PC-3 (cell line): Measurements from ENCODE around the gene TPGS1. TPM values are rescaled to one million over a fixed set of nuclear protein-coding genes. Genes with fewer than 3 reads are reported as not detected.

ENCODE experiments used
- ATAC-seq: fragments of 200-7000 bp; cut with Tn5 transposase; 2 replicates; pipeline ENCODE4 v1.9.1; 2020; ENCODE audit warnings: mild to moderate bottlenecking, moderate library complexity
- BruUV-seq: library from RNA; stranded (reverse); fragments of 400-500 nt; replicated peaks from 2 replicates; lab custom pipeline; 2021; lab: Mats Ljungman, UMichigan
- CTCF ChIA-PET: fragments of 300-600 bp; sonication (Branson Sonifier 250); formaldehyde crosslinking; loops from one replicate; lab custom pipeline; 2022; ENCODE audit warnings: antibody characterized with exemption; lab: Charles Lee
- POLR2A ChIA-PET: fragments of 300-600 bp; sonication (Branson Sonifier 250); formaldehyde crosslinking; loops from one replicate; lab custom pipeline; 2022; ENCODE audit warnings: antibody characterized with exemption; ENCODE audit not compliant: unreplicated experiment; lab: Charles Lee
- DNase-seq: peaks from one replicate; pipeline ENCODE4 v3.0.0-alpha.2; 2015
- H2AFZ ChIP-seq: fragments of 300-600 bp; sonication (generic); 2 replicates; pipeline ENCODE4 v1.6.0; 2016; ENCODE audit warnings: antibody characterized with exemption, low read length
- H3F3A ChIP-seq: fragments of 300-600 bp; sonication (generic); one replicate; pipeline ENCODE4 v1.6.0; 2017; ENCODE audit warnings: antibody characterized with exemption, low read length, control low read depth, mild to moderate bottlenecking; ENCODE audit not compliant: unreplicated experiment
- H3K27ac ChIP-seq: fragments of 300-600 bp; sonication (generic); 2 replicates; pipeline ENCODE4 v1.5.1; 2016; ENCODE audit warnings: mild to moderate bottlenecking, low read length
- H3K27me3 ChIP-seq: fragments of 300-600 bp; sonication (generic); 2 replicates; pipeline ENCODE4 v1.6.1; 2016; ENCODE audit warnings: low read length, mixed read lengths
- H3K36me3 ChIP-seq: fragments of 300-600 bp; sonication (generic); 2 replicates; pipeline ENCODE4 v1.6.1; 2016; ENCODE audit warnings: low read depth, mixed run types, low read length, mixed read lengths
- H3K4me1 ChIP-seq: fragments of 300-600 bp; sonication (generic); 2 replicates; pipeline ENCODE4 v1.5.1; 2016; ENCODE audit warnings: low read length; ENCODE audit not compliant: insufficient read depth
- H3K4me2 ChIP-seq: fragments of 300-600 bp; sonication (generic); 2 replicates; pipeline ENCODE4 v1.6.0; 2016; ENCODE audit warnings: low read length
- H3K4me3 ChIP-seq: fragments of 300-600 bp; sonication (generic); 2 replicates; pipeline ENCODE4 v1.5.1; 2016; ENCODE audit warnings: mild to moderate bottlenecking, low read length, mixed read lengths
- H3K79me2 ChIP-seq: fragments of 300-600 bp; sonication (generic); 2 replicates; pipeline ENCODE4 v1.6.1; 2017; ENCODE audit warnings: low read length, mixed read lengths
- H3K9ac ChIP-seq: fragments of 300-600 bp; sonication (generic); 2 replicates; pipeline ENCODE4 v1.6.0; 2016; ENCODE audit warnings: mild to moderate bottlenecking, low read length
- H3K9me2 ChIP-seq: fragments of 300-600 bp; sonication (generic); replicated peaks from 2 replicates; pipeline ENCODE4 v1.6.1; 2016; ENCODE audit warnings: mixed run types, low read length, mixed read lengths
- H3K9me3 ChIP-seq: fragments of 300-600 bp; sonication (generic); 2 replicates; pipeline ENCODE4 v1.6.1; 2016; ENCODE audit warnings: low read length, mixed read lengths
- H4K20me1 ChIP-seq: fragments of 300-600 bp; sonication (generic); 2 replicates; pipeline ENCODE4 v1.6.1; 2016; ENCODE audit warnings: low read length, mixed read lengths
- EZH2 ChIP-seq: fragments of 300-600 bp; sonication (generic); IDR thresholded peaks from one replicate; pipeline ENCODE4 v1.6.1; 2017; ENCODE audit warnings: antibody characterized with exemption, mild to moderate bottlenecking, low read length; ENCODE audit not compliant: unreplicated experiment
- EZH2phosphoT487 ChIP-seq: fragments of 300-600 bp; sonication (generic); IDR thresholded peaks from 2 replicates; pipeline ENCODE4 v1.6.1; 2018; ENCODE audit warnings: mild to moderate bottlenecking, antibody characterized with exemption, low read length, borderline replicate concordance
- intact Hi-C: fragments of 100-400 bp; cut with micrococcal nuclease; formaldehyde crosslinking; loops from 2 replicates; pipeline ENCODE4 v1.9.0; 2023
- total RNA-seq: library from RNA; depleted of rRNA; stranded (reverse); fragments of >200 nt; gene quantifications from 2 replicates; pipeline ENCODE4 v1.2.3, GENCODE V29; 2014
- TF ChIP-seq, protein P1 (sequence below): fragments of 300-600 bp; sonication (generic); conservative IDR thresholded peaks from 2 replicates; pipeline ENCODE4 v1.5.1; 2017; ENCODE audit warnings: antibody characterized with exemption, low read depth, mild to moderate bottlenecking, low read length

TPGS1 gene
- total RNA-seq, 1 experiment from 2014 or later: 28.5 TPM

DNA sequence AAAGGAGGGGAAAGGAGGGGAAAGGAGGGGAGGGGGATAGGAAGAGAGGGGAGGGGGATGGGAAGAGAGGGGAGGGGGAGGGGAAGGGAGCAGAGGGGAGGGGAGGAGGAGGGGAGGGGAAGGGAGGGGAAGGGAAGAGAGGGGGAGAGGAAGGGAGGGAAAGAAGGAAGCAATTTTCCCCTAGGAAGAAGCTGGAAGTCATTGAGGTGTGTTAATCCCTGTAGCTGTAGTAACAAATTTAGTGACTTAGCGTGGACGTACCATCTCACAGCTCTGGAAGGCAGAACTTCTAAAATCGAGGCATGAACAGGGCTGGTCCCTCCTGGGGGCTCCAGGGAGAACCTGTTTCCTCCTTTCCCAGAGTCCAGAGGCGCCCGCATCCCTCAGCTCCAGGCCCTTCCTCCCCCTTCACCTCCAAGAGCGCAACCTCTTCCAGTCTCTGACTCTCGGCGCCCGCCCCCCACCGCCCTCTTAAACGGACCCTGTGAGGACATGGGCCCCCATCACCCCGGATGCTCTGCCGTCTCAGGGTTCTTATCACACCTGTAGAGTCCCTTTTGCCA, 18.6 kb downstream of the TPGS1 start:
- H4K20me1 ChIP-seq: no peaks in the 10 kb centered on the region
- no peak overlapping the region for H3K27ac ChIP-seq
- no peaks in the 10 kb centered on the region for H3K9me3 ChIP-seq
- H3K9ac ChIP-seq: no peak overlapping the region
- no peak for DNase-seq
- POLR2A ChIA-PET: no interaction called here
- no peak overlapping the region for H3K4me3 ChIP-seq
- H3K79me2 ChIP-seq: no peaks in the 10 kb centered on the region
- no peaks in the 10 kb centered on the region for H3K4me1 ChIP-seq
- no peaks in the 10 kb centered on the region for H3K9me2 ChIP-seq
- no TSS peak for BruUV-seq
- no peak for ATAC-seq
- H3F3A ChIP-seq: no peaks in the 10 kb centered on the region
- H3K36me3 ChIP-seq: no peaks in the 10 kb centered on the region
- no peak overlapping the region for H2AFZ ChIP-seq
- TF ChIP-seq EZH2 (no peak), EZH2phosphoT487 (no peak)
- TF ChIP-seq, protein P1, sequence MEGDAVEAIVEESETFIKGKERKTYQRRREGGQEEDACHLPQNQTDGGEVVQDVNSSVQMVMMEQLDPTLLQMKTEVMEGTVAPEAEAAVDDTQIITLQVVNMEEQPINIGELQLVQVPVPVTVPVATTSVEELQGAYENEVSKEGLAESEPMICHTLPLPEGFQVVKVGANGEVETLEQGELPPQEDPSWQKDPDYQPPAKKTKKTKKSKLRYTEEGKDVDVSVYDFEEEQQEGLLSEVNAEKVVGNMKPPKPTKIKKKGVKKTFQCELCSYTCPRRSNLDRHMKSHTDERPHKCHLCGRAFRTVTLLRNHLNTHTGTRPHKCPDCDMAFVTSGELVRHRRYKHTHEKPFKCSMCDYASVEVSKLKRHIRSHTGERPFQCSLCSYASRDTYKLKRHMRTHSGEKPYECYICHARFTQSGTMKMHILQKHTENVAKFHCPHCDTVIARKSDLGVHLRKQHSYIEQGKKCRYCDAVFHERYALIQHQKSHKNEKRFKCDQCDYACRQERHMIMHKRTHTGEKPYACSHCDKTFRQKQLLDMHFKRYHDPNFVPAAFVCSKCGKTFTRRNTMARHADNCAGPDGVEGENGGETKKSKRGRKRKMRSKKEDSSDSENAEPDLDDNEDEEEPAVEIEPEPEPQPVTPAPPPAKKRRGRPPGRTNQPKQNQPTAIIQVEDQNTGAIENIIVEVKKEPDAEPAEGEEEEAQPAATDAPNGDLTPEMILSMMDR: no peak
- H3K27me3 ChIP-seq: no peaks in the 10 kb centered on the region
- intact Hi-C loops: no loop called here
- CTCF ChIA-PET: no interaction called here
- no peak overlapping the region for H3K4me2 ChIP-seq

DNA sequence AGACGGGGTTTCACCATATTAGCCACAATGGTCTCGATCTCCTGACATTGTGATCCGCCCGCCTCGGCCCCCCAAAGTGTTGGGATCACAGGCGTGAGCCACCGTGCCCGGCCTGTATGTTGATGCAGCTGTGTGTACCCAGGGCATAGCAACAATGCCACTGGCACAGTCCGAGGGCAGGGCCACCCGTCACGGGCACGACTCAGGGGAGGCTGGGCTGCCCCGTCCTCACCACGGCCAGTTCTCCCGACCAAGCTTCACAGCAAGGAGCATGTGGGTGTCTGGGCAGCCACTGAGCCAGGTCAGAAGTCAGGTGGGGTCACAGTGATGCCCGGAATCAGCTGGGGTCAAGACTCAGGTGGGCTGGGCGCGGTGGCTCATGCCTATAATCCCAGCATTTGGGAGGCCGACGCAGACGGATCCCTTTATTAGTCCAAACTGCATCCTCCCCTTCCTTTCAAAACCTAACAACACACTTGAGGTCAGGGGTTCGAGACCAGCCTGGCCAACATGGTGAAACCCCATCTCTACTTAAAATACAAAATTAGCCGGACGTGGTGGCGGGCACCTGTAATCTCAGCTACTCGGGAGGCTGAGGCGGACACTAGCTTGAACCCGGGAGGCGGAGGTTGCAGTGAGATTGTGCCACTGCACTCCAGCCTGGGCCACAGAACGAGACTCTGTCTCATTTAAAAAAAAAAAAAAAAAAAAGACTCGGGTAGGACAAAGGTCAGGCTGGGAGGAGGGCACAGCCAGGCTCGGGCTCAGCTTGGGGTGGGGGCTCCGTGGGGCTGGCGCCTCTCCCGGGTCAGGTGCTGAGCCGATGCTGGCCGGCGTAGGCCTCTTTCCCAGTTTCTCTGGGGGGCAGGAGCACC, 23.1 kb downstream of the TPGS1 start:
- CTCF ChIA-PET: no interaction called here
- peak overlapping the region; percentile 89 for H2AFZ ChIP-seq
- H3K79me2 ChIP-seq: peaks cover 33% of the 10 kb centered on the region
- no peak for ATAC-seq
- intact Hi-C loops: no loop called here
- peaks cover 19% of the 10 kb centered on the region for H3K4me1 ChIP-seq
- H3K36me3 ChIP-seq: no peaks in the 10 kb centered on the region
- BruUV-seq: TSS peak; percentile 88
- H3F3A ChIP-seq: no peaks in the 10 kb centered on the region
- H3K27ac ChIP-seq: 0 out of 2 replicates have a peak overlapping the region, but pooled peaks have one; percentile 32
- H4K20me1 ChIP-seq: peaks cover 17% of the 10 kb centered on the region
- H3K9me2 ChIP-seq: no peaks in the 10 kb centered on the region
- no peak for DNase-seq
- no peaks in the 10 kb centered on the region for H3K27me3 ChIP-seq
- TF ChIP-seq EZH2: no peak
- H3K9me3 ChIP-seq: no peaks in the 10 kb centered on the region
- POLR2A ChIA-PET: no interaction called here
- peak overlapping the region; percentile 77 for H3K4me3 ChIP-seq
- peak overlapping the region; percentile 81 for H3K9ac ChIP-seq
- H3K4me2 ChIP-seq: peak overlapping the region; percentile 86

GRCh38 chr19:531009-531752, 23.9 kb downstream of the TPGS1 start:
- POLR2A ChIA-PET: no interaction called here
- H3K4me3 ChIP-seq: peak overlapping the region; percentile 77
- no peaks in the 10 kb centered on the region for H3F3A ChIP-seq
- H3K4me2 ChIP-seq: peak overlapping the region; percentile 86
- TF ChIP-seq EZH2phosphoT487: no peak
- TF ChIP-seq, protein P1: no peak
- no peak for TF ChIP-seq EZH2
- CTCF ChIA-PET: interaction anchor here (0.6 to 0.8 kb wide), 2 partner anchors 25 to 71 kb away, joined by 3 read pairs; no protein-coding TSS in a partner anchor
- peaks cover 20% of the 10 kb centered on the region for H4K20me1 ChIP-seq
- H3K79me2 ChIP-seq: peaks cover 42% of the 10 kb centered on the region
- no TSS peak for BruUV-seq
- H3K36me3 ChIP-seq: 0 out of 2 replicates have a peak, but pooled peaks cover 1% of the 10 kb centered on the region
- ATAC-seq: peak; percentile 54
- H3K9me3 ChIP-seq: no peaks in the 10 kb centered on the region
- peak overlapping the region; percentile 89 for H2AFZ ChIP-seq
- H3K27me3 ChIP-seq: no peaks in the 10 kb centered on the region
- intact Hi-C loops: no loop called here
- peak overlapping the region; percentile 81 for H3K9ac ChIP-seq
- H3K4me1 ChIP-seq: peaks cover 22% of the 10 kb centered on the region
- H3K27ac ChIP-seq: peak overlapping the region; percentile 32
- H3K9me2 ChIP-seq: no peaks in the 10 kb centered on the region
- peak; percentile 81 for DNase-seq
